ENCODE results near the gene H6PD.

GRCh38 chr1:9319789-9320519 is 85.4 kb downstream of the H6PD start:
- TF ChIP-seq CTCF (IDR thresholded peaks at IDR 0.05), result no peak
- TF ChIP-seq POLR2A (IDR thresholded peaks at IDR 0.05), result no peak
- no peak for TF ChIP-seq POLR2AphosphoS5 (IDR thresholded peaks at IDR 0.05)

Measured in stomach (tissue), 4 donors.